GM18858 (cell line): ENCODE measurements around the gene DIP2A.
"Not testable (repeated sequence)": the region's sequence is repeated elsewhere in the genome, so short reads cannot be mapped to it uniquely, and the experiment has no call there.

Experiments used
- ATAC-seq: cut with Tn5 transposase; IDR thresholded peaks from one replicate; pipeline ENCODE4 v1.9.1; 2021; ENCODE audit not compliant: unreplicated experiment

DIP2A gene

DNA sequence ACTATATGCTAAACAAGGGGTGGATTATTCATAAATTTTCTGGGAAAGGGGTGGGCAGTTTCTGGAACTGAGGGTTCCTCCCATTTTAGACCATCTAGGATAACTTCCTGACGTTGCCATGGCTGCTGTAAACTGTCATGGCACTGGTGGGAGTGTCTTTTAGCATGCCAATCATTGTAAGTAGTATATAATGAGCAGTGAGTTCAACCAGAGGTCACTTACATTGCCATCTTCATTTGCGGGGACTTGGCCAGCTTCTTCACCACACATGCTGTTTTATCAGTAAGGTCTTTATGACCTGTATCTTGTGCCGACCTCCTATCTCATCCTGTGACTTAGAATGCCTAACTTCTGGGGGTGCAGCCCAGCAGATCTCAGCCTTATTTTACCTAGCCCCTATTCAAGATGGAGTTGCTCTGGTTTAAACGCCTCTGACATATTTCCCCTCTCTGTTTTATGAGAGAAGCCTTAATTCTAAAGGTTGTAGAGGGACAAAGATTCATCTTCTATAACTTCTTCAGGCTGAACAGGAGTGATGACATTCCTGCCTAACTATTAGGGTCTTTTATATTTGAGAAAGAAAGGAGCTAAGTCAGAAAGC is 60.4 kb downstream of the DIP2A start:
- no peak for ATAC-seq

DNA sequence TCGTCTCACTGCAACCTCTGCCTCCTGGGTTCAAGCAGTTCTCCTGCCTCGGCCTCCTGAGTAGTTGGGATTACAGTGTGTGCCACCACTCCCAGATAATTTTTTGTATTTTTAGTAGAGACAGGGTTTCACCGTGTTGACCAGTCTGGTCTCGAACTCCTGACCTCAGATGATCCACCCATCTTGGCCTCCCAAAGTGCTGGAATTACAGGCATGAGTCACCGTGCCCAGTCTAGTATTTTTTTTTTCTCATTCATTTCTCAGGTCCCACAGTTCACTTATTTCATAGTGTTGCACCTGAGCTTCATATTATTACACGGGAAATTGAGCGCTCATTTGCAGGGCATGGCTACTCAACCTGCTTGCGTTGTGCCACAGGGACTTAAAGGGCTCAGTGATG is 68.7 kb downstream of the DIP2A start:
- not testable (repeated sequence) for ATAC-seq

DNA sequence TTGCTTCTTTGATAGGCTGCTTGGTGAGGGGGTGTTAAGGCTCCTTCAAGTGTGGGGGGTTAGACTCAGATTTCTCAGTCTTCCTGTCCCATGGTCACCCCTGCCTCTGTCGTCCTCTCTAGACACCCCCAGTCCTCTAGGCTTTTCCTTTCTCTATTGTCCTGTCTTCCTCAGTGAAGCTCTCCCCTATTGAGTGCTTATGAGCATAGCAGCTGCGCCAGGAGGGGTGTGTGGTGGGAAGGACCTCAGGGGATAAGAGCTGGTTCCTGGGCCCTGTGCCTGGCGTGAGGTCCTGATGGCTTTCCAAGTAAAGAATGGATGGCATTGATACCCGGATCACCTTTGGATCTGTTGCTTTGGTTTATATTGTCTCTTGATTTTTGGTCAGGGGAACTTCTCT is 69.1 kb downstream of the DIP2A start:
- no peak for ATAC-seq

DNA sequence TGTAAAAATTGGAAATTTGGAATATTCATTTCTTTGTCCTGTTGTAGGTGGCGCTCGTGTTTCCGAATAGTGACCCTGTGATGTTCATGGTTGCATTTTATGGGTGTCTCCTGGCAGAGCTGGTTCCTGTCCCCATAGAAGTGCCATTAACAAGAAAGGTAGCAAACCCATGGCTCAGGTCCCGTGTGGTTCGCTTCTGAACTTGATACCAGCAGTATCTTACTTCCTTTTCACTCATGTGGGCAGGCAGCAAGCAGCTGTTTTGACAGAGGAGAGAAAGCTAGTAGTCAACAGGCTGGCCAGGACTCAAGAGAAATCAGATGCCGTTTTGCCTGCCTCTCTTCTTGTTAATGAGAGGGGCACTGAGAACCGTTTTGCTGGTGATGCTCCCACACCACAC is 73.4 kb downstream of the DIP2A start:
- ATAC-seq, result no peak

- ATAC-seq, result no peak
Measured at GRCh38 chr21:46537026-46537425, 78.3 kb downstream of the DIP2A start.

DNA sequence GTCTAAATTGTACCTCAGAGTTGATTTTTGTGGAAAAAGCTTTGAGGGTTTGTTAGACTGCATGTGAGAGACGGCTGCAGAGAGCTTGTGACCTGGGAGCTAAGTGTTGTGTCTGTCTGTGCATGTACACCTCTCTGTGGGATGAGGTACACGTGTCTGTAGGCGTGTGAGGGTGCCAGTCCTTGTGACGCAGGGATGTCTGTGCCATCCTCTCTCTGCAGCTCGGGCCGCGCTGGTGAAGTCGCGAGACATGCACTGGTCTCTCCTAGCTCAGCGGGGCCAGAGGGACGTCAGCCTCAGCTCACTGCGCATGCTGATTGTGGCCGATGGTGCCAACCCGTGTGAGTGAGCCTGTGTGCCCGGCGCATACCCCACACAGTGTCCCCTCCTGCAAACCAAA is 79.6 kb downstream of the DIP2A start:
- ATAC-seq, result no peak

DNA sequence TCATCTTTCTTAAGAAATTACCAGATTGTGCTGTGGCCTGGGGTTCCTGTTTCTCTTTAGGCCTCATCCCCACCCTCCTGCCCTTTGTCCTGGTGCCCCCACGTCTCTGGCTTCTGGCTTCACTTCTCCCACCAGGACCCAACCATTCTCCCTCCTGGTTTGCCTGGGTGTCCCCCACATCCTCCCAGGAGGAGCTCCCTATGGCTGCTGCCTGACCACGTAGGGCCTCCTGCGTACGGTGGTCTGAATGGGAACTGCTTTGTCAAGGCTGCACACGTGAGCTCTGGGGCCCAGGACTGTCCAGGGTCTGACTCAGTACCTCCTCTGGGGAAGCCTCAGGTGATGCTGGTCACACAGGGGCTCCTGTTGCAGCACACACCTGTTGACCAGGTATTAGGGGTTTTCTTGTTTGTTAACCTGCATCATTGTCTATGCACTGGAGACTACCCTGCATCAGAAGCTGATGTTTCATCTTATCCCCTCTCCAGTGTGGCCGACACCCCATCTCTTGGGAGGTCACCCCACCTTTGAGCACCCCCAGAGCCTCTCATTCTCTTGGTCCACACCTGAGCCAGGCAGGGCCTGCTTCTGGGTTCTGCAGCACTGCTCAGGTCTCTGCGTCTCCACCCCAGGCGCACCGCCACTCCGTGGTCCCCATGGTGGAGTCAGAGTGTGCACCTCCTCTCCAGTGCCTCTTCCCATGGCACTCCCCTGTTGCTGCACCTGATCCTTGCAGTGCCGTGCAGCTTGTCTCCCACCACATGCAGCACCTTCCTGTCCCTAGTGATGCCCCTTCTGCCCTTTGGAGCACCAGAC is 80.4 kb downstream of the DIP2A start:
- no peak for ATAC-seq

DNA sequence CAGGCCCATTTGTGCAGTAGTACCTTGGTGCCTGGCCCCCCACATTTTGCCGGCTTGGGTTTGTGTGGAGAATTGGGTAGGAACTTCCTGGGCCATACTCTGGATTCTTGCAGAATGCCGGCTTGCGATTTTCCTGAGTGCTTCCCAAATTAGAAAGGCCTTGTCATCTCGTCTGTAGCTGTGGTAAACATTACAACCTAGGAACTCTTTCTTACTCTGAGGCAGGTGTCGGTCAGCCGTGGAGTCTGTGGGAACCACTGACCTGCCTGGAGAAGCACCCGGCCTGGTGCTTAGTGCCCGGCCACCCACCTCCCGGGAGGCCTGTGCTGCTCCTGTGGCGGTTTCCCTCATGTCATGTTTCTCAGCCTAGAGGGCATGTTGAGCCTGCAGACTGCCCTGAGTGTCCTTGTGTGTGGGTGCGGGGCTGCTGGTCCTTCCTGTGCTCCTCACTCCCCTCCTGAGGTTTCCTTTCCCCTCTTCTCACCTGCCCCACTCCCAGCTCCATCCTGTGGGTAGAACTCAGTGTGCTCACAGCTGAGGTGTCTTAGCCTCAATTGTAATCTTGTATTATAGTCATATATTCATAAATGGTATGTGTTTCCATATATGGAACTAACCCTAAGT is 81.5 kb downstream of the DIP2A start:
- ATAC-seq, result no peak

DNA sequence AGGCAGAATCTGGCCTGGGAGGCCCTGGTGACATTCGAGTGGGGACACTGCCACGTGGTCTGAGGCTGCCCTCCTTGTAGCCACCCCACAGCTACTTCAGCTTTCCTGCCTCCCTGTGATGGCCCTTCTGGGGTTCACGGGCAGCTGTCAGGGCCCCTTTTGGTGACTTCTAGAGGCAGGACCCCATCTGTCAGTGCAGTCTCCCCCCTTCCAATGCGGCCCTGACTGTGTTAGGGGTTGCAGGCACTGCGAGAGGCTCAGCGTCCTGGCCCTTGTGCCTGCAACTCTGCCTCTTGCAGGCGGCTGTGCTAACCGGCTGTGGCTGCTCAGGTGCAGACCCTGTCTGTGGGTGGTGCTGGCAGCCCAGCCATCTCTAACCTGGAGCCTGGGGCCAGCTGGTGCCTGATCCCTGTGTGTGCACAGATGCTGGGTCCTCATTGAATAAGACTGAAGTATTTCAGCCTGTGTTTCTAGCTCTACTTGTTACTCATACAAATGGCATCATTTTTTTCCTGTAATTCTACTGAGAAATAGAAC is 84.0 kb downstream of the DIP2A start:
- ATAC-seq, result no peak

- ATAC-seq, result no peak
Measured at GRCh38 chr21:46543306-46543705, 84.6 kb downstream of the DIP2A start.

DNA sequence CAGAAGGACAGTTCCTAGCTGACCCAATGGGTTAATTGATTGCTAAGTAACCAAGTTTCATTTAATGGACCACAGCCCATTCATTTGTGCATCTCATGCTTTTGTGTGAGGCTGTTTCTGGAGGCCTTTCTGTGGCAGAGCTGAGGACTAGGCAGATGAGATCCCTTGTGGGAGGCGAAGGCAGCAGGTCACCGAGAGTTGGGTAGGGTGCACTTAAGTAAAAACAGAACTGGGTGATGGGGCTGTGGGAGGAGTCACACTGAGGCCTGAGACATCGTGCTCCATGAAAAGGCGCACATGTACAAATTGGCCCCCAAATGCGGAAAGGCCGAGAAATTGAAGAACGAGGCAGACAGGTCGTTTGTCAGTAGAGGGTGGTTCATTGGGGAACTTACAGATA is 85.3 kb downstream of the DIP2A start:
- no peak for ATAC-seq

DNA sequence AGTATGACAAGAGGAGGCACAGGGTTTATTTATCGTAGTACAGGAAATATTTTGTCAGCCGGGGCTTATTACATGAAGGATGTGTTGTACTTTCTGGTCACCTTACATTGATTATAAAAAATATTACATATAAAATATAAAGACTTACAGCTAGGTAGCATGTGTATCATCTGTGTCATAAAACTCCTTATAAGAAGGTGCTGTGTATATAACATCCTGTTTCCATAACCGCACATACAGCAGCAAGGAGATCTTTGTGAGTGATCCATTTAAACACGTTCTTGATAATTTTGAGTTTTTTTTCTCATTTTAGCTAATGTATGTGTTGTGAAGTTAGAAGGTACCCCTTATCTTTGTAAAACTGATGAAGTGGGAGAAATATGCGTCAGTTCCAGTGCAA is 86.1 kb downstream of the DIP2A start:
- no peak for ATAC-seq

DNA sequence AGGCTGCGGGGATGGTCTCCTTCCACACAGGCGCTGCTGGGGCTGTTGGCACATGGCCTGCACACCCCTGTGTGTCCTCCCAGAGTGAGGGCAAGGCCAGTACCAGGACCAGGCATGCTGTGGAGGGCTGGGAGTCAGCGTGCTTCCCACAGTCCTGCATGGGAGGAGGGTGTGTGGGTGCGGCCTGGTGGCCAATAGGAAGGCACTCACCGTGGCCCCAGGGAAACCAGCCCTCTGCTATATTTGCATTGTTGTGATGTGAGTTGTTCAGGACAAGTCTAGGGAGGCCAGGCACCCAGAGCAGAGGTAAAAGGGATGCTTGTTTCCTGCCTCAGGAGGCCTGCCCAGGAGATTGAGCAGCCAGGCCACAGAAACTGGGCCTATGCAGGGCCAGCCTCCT is 86.7 kb downstream of the DIP2A start:
- no peak for ATAC-seq

DNA sequence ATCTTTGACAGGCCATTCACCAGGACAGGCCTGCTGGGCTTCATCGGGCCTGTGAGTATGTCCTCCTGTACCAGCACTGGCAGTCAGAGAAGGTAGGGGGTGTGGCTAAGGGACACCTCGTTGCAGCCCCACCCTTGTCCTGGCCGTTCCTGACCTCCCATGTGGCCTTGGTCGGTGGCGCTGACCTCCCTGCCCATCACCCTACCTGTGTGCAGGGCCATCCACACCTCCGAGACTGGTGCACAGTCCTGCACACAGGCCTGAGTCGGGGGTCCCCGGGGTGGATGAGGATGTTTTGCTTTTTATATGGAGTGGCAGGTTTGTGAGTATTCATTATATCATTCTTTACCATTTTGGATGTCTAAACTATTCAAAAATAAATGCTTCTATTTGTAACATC is 87.2 kb downstream of the DIP2A start:
- ATAC-seq, result no peak

DNA sequence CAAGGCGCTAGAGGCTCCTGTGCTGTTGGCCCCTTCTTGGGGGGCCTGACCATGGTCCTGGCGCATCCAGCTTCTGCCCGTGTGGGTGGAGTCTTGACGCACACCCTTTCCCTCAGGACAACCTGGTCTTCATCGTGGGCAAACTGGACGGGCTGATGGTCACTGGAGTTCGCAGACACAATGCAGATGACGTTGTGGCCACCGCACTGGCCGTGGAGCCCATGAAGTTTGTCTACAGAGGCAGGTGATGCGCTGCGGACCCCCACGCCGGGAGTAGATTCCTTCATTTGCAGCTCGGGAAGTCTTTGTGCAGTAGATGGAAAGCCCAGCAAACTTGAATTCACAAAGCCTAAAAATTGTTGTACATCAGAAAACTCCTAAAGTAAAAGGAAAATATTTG is 88.1 kb downstream of the DIP2A start:
- no peak for ATAC-seq

- no peak for ATAC-seq
Measured at GRCh38 chr21:46549650-46550049, 91.0 kb downstream of the DIP2A start.

- no peak for ATAC-seq
Measured at GRCh38 chr21:46550116-46550941, 91.6 kb downstream of the DIP2A start.

GRCh38 chr21:46551636-46552241 is 93.0 kb downstream of the DIP2A start:
- ATAC-seq, result no peak

- ATAC-seq, result no peak
Measured at GRCh38 chr21:46552274-46552673, 93.6 kb downstream of the DIP2A start.

DNA sequence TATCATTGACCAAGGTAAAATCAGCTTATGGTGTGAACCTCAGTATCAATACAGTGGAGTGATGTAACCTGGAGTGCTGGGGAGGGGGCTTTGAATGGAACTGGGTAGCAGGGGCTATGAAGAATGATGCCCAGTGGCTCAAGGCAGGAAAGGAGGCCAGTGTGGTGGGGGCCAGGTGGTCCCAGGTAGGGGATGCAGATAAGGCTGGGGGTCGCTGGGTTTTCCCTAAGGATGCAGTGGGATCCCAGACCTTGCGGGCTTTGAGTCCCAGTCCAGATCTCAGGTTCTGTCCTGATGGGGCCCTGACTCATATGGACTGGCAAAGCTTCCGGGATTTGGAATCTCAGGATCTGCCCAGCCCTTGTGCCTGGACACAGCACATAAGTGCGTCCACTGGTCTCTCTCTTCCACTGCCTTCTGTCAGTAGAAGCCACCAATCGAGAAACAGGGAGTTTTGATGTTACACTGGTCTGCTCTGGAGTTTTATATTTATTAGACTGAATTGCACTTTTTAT is 94.2 kb downstream of the DIP2A start:
- ATAC-seq, result no peak

DNA sequence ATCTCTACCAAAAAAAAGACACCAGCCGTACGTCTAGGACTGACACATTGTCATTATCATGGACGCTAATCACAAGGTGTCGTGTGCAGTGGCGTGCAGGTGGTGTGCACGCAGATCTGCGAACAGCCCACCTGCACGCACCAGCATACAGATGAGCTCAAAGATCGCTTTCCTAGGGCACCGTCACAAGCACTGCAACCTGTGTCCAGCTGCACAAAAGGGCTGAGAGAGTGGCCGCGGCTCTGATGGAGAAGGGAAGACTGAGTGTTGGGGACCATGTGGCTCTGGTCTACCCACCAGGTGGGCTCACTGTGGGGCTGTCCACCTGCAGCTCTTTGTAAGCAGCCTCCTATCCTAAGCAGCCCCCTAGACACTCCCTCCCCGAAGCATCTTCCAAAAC is 95.3 kb downstream of the DIP2A start:
- no peak for ATAC-seq
